ENCODE results near the gene NUDT2.
"Not testable (repeated sequence)": the region's sequence is repeated elsewhere in the genome, so short reads cannot be mapped to it uniquely, and the experiment has no call there.

The NUDT2 gene

DNA sequence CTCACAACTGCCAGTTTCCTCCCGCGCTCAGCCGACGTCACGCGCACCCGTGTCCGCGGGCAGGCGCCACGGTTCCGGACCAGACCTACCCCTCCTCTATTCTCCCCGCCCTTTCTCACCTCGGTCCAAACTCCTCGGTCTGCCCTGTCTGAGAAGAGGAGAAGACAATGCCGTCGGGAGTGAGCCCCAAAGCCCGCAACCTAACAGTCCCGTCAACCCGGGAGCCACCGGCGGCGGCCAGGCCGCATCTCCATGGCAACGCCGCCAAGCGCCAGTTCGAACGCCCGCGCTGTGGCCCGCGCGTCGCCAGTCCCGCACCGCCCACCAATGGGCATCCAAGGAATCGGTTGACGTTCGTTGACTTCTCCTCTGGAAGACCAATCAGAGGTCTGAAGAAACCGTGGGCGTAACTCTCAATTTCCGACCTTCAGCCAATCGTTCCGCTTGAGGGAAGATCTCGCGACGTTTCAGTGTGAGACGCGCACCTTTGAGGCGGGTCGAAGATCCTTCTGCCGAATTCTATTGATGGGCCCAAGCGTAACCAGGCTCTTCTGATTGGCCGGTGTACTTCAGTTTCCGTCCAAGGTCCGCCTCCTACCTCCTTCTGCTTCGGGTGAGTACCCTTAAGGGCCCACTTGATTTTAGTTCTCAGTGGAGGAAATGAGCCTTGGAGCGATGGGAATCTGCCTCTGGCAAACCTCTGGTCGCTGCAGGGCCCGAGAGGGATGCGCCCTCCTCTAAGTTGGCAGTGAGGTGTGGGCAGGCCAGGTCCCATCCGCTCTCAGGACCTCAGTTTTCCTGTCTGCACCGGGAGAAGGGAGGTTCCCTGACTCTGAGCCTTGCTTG lies at the start of gene NUDT2, which contains the start of gene KIF24:
NUDT2 (plus strand) TSS at position 583 of the 846 bp plus-strand sequence. CDS start 9,471 bp downstream, outside the sequence.
KIF24 (minus strand) TSS at position 282 of the 846 bp plus-strand sequence. CDS start 17,922 bp downstream, outside the sequence.
- DNase-seq (ENCODE audit: low read depth), result peak; percentile 100

DNA sequence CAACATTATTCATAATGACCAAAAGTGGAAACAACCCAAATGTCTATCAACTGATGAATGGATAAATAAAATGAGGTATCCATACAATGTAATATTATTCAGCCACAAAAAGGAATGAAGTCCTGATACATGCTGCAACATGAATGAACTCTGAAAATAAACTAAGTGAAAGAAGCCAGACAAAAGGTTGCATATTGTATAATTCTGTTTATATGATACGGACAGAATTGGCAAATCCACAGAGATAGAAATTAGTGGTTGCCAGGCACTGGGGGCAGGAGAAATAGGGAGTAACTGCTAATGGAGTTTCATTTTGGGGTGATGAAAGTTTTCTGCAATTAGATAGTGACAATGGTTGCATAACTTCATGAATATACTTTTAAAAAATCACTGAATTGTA lies 47.3 kb upstream of the NUDT2 start:
- no peak for DNase-seq (ENCODE audit: low read depth)

DNA sequence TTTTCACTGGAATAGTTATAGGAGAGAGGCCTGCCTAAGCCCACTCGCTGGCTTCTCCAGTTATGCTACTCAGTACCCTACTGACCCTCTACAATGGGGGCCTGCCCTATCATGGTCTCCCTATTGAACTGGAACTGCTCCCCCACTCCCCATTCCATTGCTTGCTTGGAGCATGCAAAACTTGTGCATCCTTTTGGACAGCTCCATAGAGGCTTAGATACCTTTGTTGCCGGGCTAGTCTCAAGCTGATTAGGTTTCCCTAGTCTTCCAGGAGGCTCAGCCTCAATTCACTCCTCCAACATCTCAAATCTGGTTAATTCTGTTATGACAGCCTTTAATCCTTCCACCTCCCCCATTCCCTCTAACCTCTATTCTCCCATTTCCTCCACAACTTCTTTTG lies 40.2 kb upstream of the NUDT2 start:
- DNase-seq (ENCODE audit: low read depth), result no peak

DNA sequence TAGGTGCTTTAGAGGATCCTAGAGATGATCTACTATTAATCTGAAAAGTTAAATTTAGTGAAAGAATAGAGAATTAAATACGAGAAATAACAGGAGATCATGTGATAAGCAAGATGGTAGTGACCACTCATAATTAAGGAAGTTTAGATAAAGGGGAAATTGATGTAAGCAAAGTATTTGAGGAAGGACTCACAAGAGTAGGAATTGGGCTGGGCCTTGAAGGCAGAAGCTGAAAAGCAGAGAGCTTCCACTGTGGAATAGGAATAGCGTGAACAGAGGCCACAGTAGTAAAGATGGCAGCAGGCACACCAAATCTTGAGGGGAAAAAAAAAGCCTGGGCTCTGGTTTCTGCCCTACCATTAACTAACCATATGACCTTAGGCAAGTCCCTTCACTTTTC lies 38.3 kb upstream of the NUDT2 start:
- DNase-seq (ENCODE audit: low read depth), result no peak

DNA sequence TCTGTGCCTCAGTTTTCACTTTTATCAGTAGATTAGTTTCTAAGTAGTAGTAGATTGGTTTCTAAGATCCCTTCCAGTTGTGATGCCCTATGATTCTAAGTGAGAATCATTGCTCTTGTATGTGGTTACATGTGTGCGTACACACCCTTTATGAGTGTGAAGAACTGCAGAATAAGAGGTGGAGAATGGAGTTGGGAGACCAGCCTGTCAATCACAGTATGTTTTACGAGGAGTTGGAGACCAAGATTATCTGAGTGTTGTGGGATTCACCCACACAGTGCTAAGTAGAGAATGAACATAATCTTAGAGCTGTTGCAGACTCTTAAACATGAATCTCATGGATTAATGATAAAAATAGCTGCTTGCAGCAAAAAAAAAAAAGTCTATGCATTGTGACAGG lies 37.9 kb upstream of the NUDT2 start:
- no peak for DNase-seq (ENCODE audit: low read depth)

DNA sequence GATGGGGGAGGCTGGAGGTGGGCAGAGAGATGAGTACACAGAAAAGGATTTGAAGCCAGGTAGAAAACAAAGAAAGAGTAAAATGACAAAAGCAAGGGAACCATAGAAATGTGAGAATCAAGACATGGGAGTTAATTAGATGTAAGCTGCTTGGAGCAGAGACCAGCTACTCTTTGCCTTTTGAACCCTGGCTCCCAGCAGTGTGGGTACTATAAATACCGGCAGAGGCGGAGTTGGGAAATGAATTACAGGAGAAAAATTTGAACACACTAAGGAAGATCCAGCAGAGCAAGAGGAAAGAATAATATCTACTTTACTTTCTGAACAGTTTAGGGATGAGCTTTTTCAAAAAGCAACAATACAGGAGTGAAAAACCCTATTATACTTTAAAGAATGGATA lies 36.8 kb upstream of the NUDT2 start:
- DNase-seq (ENCODE audit: low read depth), result no peak

DNA sequence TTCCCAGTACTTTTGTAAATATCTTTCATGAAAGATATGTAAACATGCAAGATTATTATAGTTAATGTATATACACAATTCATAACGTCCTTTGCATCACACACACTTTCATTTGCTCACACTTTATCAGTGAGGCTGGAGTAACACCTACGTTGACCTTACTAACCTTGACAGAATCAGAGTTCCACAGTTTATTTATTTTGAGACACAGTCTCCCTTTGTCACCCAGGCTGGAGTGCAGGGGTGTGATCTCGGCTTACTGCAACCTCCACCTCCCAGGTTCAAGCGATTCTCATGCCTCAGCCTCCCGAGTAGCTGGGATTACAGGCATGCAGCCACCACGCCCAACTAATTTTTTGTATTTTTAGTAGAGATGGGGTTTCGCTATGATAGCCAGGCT lies 28.3 kb upstream of the NUDT2 start:
- DNase-seq (ENCODE audit: low read depth), result not testable (repeated sequence)

DNA sequence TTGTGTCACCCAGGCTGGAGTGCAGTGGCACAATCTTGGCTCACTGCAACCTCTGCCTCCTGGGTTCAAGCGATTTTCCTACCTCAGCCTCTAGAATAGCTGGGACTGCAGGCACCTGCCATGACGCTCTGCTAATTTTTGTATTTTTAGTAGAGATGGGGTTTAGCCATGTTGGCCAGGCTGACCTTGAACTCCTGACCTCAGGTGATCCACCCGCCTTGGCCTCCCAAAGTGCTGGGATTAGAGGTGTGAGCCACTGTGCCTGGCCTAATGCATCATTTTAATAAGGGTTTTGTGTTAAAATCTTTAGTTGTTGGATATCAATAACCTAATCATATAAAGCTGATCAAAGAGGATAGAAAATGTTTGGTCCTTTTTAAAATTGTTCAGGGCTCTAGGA lies 21.1 kb upstream of the NUDT2 start:
- DNase-seq (ENCODE audit: low read depth), result not testable (repeated sequence)

DNA sequence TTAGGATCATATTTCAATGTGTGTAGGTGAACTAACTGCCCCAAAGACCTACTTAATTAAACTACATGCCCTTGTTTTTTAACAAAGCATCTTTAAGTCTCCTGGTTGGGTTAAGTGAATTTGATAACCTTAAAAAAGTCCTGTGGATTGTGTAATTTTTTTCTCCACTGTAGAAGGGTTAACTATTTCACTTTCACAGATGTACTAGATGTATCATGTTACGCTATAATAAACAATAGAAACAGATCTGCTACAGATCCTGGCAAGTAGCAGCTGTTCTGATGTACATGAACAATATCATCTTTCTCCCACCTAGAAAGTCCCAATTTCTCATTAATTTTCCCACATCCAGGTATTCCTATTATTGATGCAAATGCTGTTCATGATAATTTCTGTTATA lies 19.2 kb upstream of the NUDT2 start:
- DNase-seq (ENCODE audit: low read depth), result no peak

DNA sequence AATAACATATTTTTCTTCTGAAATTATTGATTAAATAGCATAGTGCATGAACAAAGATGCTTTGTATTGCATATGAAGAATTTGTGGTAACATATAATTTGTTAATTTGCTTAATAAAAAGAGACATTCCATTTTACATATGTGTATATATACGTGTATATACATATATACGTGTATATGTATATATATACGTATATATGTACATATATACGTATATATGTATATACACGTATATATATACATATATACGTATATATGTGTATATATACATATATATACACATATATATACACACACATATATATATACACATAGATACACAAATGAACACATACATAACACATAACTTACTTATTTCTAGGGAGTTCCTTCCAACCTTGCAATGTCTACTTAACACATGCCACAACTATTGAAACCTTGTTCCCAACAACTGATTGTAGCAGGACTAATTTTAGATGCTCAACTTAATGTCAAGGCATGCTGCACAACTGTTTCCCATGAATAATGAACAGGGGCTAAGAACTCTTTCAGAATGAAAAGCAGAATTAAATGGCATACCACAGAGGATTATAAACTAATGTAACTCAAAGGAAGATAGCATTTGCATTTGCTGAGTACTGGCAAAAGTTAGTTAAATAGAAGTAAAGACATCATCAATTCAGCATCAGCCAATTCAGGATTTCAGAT lies 17.7 kb upstream of the NUDT2 start:
- DNase-seq (ENCODE audit: low read depth), result no peak

DNA sequence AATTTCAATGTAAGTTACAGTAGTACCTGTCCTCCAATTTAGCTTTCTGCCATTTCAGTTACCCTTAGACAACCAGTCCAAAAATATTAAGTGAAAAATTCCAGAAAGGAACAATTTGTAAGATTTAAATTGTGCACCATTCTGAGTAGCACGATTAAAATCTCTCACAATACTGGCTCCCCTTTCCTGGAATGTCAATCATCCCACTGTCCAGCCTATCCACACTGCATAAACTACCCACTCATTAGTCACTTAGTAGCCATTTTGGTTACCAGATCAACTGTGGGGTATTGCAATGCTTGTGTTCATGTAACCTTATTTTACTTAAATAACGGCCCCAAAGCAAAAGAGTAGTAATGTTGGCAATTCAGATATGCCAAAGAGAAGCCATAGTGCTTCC lies 11.9 kb upstream of the NUDT2 start:
- no peak for DNase-seq (ENCODE audit: low read depth)

DNA sequence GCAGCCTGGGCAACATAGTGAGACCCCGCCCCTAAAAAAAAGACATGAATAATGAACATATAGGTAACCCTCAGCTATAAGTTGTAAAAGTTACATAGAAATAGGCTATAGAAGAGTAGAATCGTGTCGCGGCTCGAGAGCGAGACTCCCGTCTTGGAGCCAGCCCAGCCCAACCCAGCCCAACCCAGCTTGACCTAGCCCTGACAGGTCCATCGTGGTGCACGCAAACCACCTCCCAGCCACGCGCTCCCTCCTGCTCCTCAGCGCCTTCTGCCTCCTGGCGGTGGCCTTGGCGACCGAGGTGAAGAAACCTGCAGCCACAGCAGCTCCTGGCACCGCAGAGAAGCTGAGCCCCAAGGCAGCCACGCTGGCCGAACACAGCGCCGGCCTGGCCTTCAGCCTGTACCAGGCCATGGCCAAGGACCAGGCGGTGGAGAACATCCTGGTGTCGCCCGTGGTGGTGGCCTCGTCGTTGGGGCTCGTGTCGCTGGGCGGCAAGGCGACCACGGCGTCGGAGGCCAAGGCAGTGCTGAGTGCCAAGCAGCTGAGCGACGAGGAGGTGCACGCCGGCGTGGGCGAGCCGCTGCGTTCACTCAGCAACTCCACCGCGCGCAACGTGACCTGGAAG lies 11.1 kb upstream of the NUDT2 start:
- no peak for DNase-seq (ENCODE audit: low read depth)

DNA sequence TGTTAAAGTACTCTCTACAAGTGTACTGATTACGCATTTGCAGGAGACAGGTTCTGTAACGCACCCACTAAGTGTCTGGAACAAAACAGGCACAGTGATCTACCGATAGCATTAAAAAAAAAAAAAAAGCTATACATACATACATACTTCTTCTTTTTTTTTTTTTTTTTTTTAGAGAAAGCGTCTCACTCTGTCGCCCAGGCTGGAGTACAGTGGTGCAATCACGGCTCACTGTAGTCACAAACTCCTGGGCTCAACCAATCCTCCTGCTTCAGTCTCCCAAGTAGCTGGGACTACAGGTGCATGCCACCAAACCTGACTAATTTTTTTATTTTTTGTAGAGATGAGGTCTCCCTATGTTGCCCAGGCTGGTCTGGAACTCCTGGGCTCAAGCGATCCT lies 7.9 kb upstream of the NUDT2 start:
- no peak for DNase-seq (ENCODE audit: low read depth)

DNA sequence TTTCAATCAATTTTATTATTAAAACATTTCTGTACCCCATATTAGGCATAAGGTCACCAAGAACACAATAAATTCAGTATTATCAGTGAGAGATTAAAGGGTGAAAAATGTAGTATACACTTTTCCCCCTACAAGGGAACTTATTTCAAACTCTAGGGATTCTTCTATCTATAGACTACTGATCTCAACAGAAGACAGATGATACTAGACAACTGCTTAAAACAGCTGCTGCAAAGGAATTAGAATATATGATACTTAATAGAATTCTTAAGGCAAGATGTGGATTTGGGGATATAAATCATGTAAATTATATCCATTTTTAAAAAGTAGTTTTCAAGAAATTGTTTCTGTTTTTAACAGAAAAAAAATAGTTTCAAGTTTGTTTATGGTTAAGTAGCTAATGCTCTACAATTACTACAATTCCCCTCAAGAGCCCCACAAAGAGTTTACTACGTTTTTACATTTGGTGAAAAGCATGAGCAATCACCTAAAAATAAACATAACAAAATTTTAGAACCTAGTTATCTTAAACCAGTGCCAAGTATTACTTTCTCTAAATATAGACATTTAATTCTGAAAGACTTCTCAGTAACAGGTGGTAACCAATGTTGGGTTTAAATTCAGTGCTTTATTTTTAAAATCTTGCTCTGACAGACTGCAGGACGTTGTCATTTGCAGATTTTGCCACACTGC lies 6.3 kb upstream of the NUDT2 start:
- DNase-seq (ENCODE audit: low read depth), result no peak

DNA sequence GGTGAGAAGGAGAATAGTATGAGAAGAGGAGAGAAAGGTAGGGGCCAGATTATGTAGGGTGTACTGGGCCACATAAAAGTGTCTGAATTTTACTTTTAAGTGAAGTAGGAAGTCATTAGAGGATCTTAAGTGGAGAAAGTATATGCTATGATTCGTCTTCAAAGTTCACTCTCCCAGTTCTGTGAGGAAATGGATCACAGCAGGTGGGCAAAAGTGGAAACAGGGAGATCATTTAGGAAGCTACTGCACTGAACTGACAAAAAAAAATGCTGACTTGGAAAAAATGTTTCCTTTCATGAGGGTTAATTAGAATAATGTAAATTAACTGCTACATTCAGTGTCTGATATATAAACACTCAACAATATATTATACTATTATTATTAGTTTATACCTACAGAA lies 2.7 kb upstream of the NUDT2 start:
- no peak for DNase-seq (ENCODE audit: low read depth)

DNA sequence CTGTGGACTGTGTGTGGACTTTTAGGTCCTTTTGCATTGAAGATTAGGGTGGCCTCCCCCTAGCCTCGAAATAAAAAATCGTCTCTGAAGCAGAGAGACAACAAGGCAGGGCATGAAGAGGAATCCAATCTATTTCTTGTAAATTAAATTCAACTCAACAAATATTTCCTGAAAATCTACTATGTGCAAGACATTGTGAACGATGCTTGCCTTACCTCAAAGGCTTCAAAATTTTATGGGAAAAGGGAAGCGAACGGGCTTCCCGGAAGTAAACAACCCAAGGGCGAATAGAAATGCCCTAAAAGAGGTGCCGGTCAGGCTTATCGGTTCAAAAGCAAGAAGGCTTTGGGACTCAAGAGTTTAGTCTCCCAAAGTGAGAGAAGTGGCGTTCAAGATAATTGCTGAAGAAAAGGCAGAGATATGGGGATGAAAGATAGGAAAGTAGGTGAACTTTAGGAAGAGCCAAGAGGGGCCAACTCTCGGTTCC lies 826 bp upstream of the NUDT2 start:
- no peak for DNase-seq (ENCODE audit: low read depth)

DNA sequence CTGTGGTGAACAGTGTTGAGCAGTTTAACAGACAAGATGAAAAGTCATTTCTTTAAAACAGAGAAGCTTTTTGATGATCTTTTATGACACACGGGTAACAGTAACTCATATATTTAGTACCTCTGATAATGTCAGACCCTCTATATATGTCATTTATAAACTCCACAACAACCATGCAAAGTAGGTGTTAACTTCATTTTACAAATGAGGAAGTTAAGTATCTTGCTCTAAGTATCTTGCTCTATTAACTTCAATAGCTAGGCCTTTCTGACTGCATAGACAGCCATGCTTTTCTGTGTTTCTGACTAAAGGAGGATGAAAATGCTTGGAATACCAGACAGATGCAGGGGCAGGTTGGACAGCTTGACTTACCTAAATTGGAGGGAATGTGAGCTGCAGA lies 1.8 kb downstream of the NUDT2 start:
- DNase-seq (ENCODE audit: low read depth), result no peak

DNA sequence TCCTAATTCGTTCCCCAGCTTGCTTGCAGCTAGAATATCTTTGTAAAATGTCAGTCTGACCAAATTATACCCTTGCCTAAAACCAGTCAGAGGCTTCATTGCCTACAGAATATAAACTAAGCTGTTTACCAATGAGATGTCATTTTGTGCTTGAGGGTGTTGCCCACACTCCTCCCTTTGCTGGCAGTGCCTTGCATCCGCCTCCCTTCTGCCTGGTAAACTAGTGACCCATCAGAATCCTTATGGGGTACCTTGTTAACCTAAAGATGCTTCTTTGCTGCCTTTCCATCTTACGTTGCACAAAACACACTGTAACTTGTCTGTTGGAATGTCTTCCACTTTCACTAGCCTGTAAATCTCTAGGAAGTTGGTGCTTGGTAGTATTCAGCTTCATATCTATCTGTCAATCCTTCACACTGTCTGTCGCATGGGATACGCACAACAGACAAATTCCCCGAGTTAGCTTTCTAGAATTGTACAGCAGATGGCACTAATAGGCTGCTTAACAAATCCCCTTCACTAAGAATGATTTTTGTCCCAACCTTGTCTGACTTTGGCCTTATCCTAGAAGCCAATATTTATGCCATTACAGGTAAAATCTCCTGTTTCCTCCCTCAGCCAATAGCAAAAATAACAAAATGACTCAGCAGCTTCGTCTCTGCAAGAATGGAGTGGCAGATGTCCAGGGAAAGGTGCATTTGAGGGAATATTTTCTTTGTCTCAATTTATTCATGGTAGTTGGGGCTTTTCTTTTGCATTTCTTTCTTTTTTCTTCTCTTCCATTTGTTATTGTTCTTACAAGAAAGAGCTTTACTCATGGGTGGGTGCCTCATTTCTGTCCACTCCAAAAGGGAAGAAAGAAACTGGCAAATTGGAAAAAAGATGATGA lies 3.0 kb downstream of the NUDT2 start:
- no peak for DNase-seq (ENCODE audit: low read depth)

DNA sequence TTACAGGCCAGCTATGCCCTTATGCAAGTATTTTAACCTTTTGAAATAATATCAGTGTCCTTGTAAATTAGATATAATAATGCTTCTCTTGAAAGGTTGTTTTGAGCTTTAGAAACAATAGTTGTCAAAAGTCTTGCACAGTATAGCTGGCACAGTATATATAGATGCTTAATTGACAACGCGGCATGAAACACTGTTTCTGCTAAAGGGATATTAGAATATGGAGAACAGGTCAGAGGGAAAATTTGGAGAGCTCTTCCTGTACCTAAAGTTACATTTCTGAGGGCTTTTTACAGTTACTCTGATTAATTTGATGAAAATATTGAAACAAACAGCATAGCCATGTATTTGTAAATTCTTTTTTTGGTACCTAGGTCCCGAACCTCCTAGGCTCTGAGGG lies 4.5 kb downstream of the NUDT2 start:
- no peak for DNase-seq (ENCODE audit: low read depth)

DNA sequence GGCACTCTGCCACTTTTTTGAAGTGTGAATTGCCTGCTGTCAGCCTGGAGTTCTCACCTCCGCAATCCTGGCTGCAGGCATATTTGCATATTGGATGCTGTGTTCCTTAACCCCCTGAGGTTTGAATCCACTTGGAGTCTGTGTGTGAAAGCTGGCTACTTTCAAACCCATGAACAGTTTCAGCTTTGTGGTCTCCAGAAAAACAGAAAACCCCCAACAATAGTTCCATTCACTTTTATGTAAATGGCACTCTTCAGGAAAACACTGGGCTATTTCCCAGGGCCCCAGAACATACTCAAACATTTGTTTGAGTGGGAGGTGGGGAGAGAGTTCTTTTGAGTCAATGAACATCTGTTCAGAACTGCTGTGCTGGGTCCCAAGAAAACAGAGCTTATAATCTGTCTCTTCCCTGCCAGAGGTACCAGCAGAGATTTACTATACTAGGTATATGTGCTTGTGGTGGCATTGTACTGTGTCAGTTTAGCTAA lies 5.0 kb downstream of the NUDT2 start:
- no peak for DNase-seq (ENCODE audit: low read depth)

DNA sequence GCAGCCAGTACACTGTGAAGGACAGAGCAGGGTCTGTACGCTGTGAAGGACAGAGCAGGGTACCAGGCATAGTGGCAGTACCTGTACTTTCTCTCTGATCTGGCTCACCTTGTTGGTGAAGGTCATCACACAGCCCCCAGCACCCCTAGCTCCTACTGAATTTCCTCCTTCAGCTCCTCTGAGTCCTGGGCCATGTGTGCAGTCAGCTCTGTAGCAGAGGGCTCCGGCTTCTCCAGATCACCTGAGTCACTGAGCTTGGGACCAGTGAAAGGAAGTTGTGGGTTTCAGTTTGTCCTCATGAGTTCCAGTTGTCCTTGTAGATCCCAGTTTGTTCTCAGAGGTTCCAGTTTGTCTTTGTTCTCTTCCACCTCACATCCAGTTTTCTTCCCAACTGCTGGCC lies 5.5 kb downstream of the NUDT2 start:
- no peak for DNase-seq (ENCODE audit: low read depth)

Measured in stromal cell of bone marrow (primary cell).